ENCODE measurements around the gene MAGEH1.
"Not testable (repeated sequence)": the region's sequence is repeated elsewhere in the genome, so short reads cannot be mapped to it uniquely, and the experiment has no call there.

MAGEH1 gene, protein sequence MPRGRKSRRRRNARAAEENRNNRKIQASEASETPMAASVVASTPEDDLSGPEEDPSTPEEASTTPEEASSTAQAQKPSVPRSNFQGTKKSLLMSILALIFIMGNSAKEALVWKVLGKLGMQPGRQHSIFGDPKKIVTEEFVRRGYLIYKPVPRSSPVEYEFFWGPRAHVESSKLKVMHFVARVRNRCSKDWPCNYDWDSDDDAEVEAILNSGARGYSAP

DNA sequence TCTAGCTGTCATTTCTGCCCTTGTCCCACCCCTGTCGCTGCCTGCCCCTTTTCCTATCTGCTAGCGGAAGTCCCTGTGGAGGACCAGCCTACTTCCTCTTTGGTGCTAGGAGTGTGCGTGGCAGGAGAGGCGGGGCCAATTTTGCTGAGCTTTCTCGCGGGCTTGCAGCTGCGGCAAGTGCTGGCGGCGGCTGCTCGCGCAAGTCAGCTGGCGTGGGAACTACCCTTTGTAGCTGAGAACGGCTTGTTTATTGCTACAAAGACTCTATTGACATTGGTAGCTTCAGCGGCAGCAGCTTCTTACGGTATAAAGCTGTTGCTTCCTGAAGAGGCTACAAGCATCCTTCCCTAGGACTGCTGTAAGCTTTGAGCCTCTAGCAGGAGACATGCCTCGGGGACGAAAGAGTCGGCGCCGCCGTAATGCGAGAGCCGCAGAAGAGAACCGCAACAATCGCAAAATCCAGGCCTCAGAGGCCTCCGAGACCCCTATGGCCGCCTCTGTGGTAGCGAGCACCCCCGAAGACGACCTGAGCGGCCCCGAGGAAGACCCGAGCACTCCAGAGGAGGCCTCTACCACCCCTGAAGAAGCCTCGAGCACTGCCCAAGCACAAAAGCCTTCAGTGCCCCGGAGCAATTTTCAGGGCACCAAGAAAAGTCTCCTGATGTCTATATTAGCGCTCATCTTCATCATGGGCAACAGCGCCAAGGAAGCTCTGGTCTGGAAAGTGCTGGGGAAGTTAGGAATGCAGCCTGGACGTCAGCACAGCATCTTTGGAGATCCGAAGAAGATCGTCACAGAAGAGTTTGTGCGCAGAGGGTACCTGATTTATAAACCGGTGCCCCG lies at the start of gene MAGEH1:
MAGEH1 (plus strand) TSS at position 138 of the 843 bp plus-strand sequence; CDS start at position 386, 248 bp downstream.
- peak; percentile 90 for DNase-seq

DNA sequence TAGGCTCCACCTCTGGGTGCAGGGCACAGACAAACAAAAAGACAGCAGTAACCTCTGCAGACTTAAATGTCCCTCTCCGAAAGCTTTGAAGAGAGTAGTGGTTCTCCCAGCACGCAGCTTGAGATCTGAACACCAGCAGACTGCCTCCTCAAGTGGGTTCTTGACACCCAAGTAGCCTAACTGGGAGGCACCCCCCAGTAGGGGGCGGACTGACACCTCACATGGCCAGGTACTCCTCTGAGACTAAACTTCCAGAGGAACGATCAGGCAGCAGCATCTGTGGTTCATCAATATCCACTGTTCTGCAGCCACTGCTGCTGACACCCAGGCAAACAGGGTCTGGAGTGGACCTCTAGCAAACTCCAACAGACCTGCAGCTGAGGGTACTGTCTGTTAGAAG lies 24.8 kb upstream of the MAGEH1 start:
- not testable (repeated sequence) for DNase-seq

DNA sequence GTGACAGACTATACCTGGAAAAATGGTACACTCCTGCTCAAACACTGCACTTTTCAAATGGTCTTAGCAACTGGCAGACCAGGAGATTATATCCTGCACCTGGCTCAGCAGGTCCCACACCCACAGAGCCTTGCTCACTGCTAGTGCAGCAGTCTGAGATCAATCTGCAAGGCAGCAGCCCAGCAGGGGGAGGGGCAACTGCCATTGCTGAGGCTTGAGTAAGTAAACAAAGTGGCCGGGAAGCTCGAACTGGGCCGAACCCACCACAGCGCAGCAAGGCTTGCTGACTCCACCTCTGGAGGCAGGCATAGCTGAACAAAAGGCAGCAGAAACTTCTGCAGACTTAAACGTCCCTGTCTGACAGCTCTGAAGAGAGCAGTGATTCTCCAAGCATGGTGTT lies 8.5 kb upstream of the MAGEH1 start:
- DNase-seq, result not testable (repeated sequence)

DNA sequence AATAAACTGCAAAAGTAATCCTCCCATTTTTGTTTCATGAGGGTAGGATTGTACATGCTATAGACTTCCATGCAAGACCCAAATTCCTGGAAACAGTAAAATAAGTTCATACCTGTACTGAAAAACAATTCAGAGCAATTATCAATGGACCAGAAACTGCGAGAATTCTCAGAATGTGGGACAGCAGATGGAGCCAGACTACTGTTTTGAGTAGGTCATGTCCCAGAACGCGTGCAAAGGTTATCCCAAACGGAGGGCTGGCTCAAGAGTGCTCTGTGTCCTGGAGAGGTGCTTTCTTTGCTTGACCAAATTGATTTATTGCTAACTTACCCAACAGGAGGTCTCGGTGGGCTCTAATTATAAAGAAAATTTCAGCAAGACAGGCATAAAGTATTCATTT lies 1.7 kb upstream of the MAGEH1 start:
- peak; percentile 3 for DNase-seq

DNA sequence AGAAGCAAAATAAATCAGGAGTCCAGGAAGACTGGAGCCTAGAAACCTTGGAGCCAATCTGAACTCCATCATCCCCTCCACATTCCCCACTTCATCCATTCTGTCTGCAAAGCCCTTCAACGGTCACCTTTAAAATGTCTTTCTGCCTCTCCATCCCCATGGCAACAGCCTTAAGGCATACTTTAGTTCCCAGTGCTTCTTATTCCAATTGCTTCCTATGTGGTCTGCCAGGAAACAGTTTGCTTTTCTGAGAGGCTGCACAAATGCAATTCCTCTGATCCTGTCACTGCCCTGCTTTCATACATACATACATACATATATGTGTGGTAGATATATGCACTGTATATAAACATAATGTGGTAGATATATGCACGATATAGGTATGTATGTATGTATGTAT lies 786 bp upstream of the MAGEH1 start:
- peak; percentile 6 for DNase-seq

DNA sequence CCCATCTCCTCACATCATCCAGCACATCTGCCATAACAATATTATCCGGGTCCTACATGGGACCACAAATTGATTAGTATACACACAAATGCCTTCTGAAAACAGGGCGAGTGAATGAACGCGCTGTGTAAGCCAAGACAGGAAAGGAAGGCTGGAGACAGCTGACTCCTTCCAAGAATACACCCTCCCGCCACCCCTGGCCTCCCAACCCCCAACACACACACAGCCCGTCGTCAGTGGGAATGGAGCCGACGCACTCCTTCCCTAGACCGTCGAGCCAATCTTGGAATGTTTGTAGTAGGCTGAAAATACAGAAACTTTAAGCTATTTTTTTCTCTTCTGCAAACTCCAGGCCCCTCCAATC lies 319 bp upstream of the MAGEH1 start:
- no peak for DNase-seq

DNA sequence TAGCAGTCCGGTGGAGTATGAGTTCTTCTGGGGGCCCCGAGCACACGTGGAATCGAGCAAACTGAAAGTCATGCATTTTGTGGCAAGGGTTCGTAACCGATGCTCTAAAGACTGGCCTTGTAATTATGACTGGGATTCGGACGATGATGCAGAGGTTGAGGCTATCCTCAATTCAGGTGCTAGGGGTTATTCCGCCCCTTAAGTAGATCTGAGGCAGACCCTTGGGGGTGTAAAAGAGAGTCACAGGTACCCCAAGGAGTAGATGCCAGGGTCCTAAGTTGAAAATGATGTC lies 852 bp downstream of the MAGEH1 start:
- DNase-seq, result no peak

DNA sequence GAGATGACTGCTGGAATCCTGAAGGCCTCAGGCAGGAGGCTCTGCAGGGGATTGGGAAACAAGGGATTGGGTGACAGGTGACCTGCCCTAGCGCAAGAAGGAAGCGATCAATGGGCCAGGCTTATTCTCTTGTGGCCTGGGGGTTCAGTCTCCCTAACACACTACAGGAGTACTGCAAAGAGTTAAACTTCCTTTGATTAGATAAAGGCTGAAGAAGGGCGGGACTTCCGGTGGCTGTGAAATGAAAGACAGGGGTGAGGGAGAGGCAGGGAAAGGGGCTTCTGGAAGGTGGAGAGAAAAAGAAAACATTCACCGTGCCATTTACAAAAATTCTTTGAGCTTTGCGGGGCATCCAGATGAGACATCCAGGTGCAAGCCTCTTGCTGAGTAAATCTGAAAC lies 3.8 kb downstream of the MAGEH1 start:
- DNase-seq, result not testable (repeated sequence)

DNA sequence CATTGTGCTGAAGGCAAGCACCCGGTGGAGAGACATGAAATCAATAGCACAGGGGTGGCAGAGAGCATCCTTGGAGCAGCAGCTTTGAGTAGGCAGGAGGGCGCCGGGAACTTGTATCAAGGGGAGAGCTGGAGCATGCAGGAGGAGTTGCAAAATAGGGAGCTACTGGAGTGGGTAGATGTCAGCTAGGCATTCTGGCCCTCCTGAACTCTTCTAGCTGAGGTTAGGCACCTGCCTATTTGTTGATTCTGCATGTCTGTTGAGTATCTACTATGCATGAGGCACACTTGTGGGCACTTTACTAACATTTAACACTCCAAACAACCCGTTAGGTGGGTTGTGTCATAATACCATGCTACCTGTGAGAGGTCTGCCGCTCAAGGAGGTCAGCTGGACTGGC lies 7.5 kb downstream of the MAGEH1 start:
- DNase-seq, result not testable (repeated sequence)

DNA sequence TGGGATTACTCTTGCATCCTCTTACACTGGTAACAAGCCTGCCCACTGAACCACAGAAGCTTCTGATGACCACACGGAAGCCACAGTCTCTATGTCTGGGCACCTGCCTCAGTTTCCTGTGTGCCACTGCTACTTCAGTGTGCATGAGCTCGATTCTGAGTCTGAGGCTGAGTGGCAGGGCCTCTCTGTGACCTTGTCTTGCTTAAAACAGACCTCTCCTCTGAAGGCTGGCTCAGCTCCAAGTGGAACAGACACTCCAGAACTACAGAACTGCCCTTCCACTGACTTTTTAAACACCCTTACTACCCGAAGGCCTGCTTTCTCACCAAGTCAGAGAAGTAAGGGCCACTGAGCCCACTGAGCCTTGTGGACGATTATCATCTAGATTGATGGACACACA lies 8.0 kb downstream of the MAGEH1 start:
- DNase-seq, result not testable (repeated sequence)

DNA sequence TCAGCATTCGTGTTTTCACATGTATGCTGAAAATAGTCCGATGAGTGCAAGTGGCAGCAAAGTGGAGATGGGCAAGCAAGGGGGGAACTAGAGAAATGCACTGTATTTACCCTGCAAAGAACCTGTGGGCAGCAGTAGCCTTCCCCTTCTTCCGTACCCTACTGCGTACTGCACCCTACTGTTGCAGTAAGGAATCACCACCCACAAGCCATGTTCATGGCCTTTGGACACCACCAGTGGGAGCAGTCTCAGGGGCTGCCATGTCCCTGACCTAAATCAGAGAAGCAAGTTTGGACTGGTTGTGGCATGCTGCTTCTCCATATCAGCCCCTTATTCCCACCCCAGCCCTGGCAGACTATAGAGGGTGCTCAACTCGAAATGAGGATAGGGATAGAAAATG lies 12.1 kb downstream of the MAGEH1 start:
- not testable (repeated sequence) for DNase-seq

DNA sequence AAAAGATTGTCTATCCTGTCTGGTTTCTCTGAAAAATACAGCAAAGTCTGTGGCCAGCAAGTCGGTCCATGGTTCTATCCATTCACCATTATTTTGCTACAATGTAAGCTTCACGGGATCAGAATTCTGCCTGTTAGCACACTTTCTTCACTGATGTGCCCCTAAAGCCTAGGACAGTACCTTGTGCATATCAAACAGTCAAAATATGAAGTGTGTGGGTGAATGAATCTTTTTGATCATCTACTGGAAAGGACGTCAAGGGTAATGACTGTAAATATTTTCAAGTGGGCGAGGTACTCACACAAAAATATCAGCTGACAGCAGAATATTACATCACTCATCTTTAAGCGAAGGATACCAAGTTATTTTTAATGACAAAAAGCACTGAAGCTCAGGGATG lies 13.2 kb downstream of the MAGEH1 start:
- not testable (repeated sequence) for DNase-seq

DNA sequence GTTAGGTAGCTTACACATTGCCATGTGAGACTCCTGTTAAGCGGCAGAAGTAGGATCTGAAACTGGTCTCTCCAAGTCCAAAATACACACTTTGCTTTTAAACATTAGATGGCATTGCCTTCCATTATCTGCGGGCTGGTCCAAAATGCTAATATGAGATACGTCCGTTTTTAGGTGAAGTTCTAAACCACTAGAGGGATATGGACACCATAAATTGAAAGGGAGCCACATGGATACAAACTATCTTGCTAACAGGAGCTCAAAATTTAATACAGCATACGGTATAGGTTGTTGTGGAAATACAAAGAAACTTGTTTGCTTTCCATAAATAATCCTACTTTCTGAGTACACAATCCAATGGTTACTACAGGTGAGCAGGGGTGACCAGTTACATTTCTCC lies 13.9 kb downstream of the MAGEH1 start:
- DNase-seq, result not testable (repeated sequence)

DNA sequence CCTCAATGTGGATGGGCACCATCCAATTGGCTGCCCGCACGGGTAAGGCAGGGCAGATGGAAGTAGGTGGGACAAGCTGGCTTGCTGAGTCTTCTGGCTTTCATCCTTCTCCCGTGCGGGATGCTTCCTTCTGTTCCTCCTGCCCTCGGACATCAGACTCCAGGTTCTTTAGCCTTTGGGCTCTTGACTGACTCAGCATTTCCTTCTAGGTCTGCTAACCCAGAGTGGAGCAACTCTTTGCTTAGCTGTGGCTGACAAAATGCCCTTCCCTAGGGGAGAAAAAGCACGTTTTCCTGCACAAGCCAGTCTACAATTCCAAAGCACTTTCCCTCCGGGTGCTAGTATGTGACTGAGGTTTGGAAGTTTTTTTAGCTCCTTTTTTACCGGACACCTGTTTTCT lies 28.0 kb downstream of the MAGEH1 start:
- not testable (repeated sequence) for DNase-seq

DNA sequence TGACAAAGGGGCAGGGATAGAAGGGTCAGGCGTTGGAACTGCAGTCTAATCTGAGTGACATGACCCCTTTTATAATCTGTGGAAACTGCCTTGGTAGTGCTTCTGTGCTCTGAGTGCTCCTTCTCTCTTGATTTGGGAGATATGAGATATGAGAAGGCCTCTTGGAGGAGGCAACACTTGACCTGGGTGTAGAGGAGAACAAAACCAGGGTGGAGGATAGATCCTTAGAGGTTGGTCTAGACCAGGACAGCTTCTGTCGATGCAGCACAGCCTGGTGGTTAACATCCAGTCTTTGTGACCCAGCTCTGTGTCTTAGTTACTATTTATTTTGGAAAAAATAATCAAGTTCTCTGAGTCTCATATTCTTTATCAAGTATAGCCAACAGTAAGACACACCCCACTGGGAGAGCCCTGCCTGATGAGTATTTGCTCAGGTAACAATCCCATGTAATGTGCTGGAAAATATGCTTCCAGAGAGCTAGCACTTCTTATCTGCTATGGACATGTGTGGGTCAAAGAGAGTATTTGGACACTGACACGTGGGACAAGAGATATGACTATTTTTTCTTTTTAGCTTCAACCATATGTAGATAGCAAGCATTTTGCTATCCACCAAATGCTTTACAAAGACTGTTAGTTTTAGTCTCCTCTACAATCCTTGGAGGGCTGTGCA lies 28.6 kb downstream of the MAGEH1 start:
- no peak for DNase-seq

DNA sequence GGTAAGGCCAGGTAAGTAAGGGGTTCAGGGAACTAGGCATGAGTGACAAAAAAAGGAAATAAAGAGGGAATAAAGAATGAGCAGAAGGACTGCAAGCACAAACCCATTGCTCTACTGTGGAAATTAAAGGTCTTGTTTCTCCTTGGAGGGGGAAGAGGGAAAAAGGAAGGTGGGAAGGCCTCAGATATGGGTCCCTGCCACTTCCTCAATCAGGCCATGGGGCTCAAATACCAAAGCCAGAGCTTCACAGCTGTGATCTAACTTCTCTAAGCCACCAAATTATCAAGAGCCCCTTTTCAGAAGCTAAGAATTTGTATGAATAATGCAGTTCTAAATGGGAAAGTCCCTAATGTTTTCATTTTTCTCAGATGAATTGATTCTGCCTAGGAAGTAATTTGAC lies 33.0 kb downstream of the MAGEH1 start:
- DNase-seq, result no peak

DNA sequence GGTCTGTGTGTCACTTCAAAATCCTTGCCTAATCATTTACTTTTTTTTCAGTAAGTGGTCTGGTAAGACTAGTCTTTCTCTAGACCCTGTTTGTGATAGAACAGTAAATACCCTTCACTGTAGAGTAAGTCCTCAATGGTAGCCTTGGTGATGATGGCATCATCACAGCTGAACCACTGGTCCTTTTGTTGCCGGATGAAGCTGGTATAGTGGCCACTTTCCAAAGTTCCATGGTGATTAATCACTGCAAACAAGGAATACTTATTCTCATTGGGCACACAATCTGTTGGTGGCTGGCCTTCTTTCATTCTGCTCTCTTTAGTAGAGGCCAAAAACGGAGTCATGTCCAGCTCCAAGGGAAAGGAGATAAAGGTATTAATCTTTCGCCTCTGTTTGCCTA lies 34.8 kb downstream of the MAGEH1 start:
- no peak for DNase-seq

DNA sequence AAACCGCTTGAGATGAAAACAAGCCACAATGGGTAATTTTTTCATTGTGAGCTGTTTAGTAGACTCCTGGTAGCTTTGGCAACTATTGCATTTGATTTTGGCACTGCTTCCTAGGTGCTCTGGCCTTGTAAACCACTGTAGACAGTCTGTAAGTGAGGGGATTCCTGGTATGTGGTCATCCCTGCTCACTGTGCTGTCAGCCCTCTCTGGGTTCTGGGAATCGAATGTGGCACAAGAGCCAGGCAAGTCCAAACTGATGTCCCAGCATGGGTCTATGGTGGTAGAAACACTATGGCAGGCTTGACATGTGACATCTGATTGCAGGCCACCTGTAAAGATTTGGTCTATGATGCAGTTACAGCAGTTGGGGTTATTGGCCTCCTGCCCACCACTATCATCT lies 35.2 kb downstream of the MAGEH1 start:
- DNase-seq, result no peak

DNA sequence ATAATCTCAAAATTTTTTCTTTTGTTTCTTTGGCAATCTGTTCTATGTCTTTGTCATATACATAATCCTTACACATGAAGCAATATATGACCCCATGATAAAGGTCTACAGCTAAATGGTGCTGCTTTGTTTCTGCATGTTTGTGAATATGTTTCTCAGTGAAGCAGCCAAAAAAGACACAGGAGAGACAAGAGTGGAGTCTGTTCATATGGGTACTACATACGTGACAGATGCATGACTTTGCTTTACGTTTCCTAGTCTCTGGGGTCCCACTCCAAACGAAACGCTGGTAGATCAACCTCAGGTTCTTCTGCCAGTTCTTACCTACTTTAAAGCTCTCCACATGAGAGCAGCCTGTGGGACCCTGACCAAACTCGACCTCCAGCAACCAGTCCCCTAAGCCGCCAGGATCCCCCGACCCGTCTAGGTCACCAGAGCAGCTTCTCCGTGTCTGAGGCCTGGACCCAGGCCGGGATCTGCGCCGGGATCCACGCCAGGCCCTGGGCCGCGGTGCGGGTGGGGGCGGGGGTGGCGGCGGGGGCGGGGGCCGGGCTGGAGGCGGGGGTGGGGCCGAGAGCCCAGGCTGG lies 36.2 kb downstream of the MAGEH1 start:
- peak; percentile 54 for DNase-seq

DNA sequence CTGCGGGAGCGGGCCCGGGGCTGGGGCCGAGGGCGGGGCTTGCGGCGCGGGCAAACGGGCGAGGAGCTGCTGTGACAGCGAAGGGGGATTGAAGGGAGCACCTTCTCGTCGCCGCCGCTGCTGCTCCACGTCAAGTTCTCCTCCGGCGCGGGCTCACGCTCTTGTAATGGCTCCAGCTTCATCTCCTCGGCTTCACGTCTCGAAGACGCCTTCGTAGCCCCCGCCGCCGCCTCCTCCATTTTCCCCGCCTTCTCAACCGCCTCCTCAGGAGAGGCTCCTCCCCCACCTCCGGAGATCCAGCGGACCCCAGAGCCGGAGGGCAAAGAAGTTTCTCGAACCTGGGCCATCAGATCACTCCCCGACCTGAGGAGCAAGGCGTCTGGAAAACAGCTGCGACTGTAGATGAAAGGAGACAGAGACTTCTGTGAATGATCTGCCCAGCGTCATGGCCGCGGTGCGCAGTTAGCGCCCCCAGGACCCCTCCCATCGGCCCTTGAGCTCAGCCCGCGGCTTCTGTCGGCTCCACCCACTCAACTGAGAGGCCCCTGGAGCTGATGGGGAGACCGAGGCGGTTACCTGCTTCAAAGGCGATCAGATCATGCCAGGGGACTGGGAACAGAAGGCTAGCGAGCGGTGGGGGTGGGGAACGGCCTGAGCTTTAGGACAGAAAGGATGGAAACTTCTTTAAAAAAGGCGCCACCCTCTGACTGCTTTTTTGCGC lies 36.8 kb downstream of the MAGEH1 start:
- DNase-seq, result peak; percentile 85

DNA sequence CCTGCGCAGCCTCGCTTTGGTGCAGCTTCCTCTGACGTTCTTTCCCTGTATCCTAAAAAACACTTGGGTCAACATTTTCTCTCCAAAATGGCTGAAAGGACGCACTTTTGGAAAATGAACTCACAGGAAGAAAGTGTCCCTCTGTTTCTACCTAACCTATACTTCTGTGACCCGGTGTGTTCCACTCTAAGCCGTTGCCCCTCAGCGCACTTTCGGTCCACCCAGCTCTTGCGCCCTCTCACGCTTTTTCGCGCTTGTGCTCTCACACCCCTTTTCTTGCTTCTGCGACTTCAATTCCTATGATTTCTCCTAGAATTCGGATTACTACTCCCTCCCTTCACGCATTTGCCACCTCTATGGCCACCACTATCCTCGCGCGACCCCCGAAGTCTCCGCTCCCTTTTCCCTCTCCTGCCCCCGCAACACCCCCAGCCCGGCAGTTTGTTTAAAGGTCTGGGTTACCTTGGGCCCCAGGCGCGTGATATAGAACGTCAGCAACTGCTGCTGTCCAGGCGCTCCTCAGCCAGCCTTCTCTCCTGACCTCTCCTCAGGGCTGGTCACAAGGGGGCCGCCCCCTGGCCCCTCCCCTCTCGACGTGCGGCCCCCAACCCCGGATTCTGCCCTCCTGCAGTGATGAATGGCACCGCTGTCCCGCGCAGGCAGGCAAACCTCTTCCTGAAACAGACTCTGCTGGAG lies 37.5 kb downstream of the MAGEH1 start, which contains the start of gene USP51:
USP51 (minus strand) TSS at position 535 of the 696 bp plus-strand sequence. CDS start 909 bp downstream, outside the sequence.
- DNase-seq, result peak; percentile 82

DNA sequence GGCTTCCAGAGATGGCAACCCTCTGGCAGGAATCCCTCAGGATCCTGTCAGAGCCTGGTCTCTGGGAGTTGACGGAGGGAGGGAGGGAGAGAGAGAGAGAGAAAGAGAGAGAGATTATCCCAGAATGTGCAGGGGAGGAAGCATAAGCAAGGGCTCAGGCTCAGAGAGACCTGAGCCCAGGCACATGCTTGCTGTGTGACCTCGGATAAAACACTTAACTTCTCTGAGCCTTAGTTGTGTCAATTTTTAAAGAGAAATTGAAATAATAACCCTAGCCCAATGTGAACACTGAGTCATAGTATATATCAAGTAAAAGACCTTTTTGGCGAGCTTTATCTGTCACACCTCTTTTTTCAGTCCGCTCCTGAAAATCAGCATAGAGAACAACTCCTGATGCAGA lies 38.2 kb downstream of the MAGEH1 start:
- DNase-seq, result no peak

Data from eye (tissue), 1 donor.